HepG2 (cell line): ENCODE results near the gene CCDC87. TPM values are rescaled to one million over a fixed set of nuclear protein-coding genes. Genes with fewer than 3 reads are reported as not detected.
A peak's percentile ranks its signal among the peaks of the same experiment; 100 is the strongest.

Source experiments
- HHEX ChIP-seq: IDR thresholded peaks from 2 replicates; pipeline ENCODE4 v1.6.1; 2016; ENCODE audit warnings: control low read depth
- KAT2B ChIP-seq: fragments of 150-350 bp; IDR thresholded peaks from 2 replicates; pipeline ENCODE4 v1.6.1; 2014; ENCODE audit warnings: low read depth, low read length, borderline replicate concordance
- KLF15 ChIP-seq: sonication (generic); formaldehyde crosslinking; IDR thresholded peaks from 2 replicates; pipeline ENCODE4 v1.8.1; 2023; ENCODE audit warnings: borderline replicate concordance, mild to moderate bottlenecking, inconsistent platforms, missing genetic modification reagents, mixed read lengths
- MED1 ChIP-seq: sonication (generic); formaldehyde crosslinking; IDR thresholded peaks from 2 replicates; pipeline ENCODE4 v1.4.0; 2020; ENCODE audit warnings: missing genetic modification reagents
- MXI1 ChIP-seq: IDR thresholded peaks from 3 replicates; pipeline ENCODE4 v1.6.1; 2012; ENCODE audit warnings: low read depth, low read length, inconsistent platforms, borderline replicate concordance
- NCOA1 ChIP-seq: sonication (generic); formaldehyde crosslinking; IDR thresholded peaks from 2 replicates; pipeline ENCODE4 v1.9.0; 2021; ENCODE audit warnings: missing genetic modification reagents
- NR3C1 ChIP-seq: sonication (generic); formaldehyde crosslinking; IDR thresholded peaks from 2 replicates; pipeline ENCODE4 v1.4.0; 2020; ENCODE audit warnings: missing genetic modification reagents
- PCBP2 ChIP-seq: fragments of 200-400 bp; formaldehyde crosslinking; optimal IDR thresholded peaks from 2 replicates; pipeline ENCODE3; 2018; ENCODE audit warnings: low read length, low read depth; ENCODE audit not compliant: poor library complexity, severe bottlenecking
- SIN3B ChIP-seq: fragments of 150-350 bp; IDR thresholded peaks from 2 replicates; pipeline ENCODE4 v1.6.1; 2014; ENCODE audit warnings: low read length
- SMAD3 ChIP-seq: sonication (generic); formaldehyde crosslinking; IDR thresholded peaks from 2 replicates; pipeline ENCODE4 v1.4.0; 2020; ENCODE audit warnings: missing genetic modification reagents
- SMYD3 ChIP-seq: sonication (generic); formaldehyde crosslinking; IDR thresholded peaks from 2 replicates; pipeline ENCODE4 v1.8.1; 2023; ENCODE audit warnings: mild to moderate bottlenecking, missing genetic modification reagents
- SRF ChIP-seq: IDR thresholded peaks from 2 replicates; pipeline ENCODE4 v1.6.1; 2011; ENCODE audit warnings: mild to moderate bottlenecking, low read depth, low read length, moderate library complexity
- STAT6 ChIP-seq: sonication (generic); formaldehyde crosslinking; IDR thresholded peaks from 2 replicates; pipeline ENCODE4 v1.4.0; 2020; ENCODE audit warnings: missing genetic modification reagents, mild to moderate bottlenecking, borderline replicate concordance
- SYNCRIP ChIP-seq: fragments of 200-400 bp; formaldehyde crosslinking; IDR thresholded peaks from 2 replicates; pipeline ENCODE4 v1.6.1; 2018; ENCODE audit warnings: mild to moderate bottlenecking, low read depth, low read length; ENCODE audit not compliant: insufficient read depth
- TEAD2 ChIP-seq: sonication (generic); formaldehyde crosslinking; IDR thresholded peaks from 2 replicates; pipeline ENCODE4 v1.9.0; 2021; ENCODE audit warnings: missing genetic modification reagents
- UBTF ChIP-seq: sonication (generic); formaldehyde crosslinking; IDR thresholded peaks from 2 replicates; pipeline ENCODE4 v1.4.0; 2020; ENCODE audit warnings: mild to moderate bottlenecking, missing genetic modification reagents
- ZBTB39 ChIP-seq: sonication (generic); formaldehyde crosslinking; IDR thresholded peaks from 2 replicates; pipeline ENCODE4 v1.5.0; 2020; ENCODE audit warnings: missing genetic modification reagents
- ZNF282 ChIP-seq: fragments of 450-650 bp; IDR thresholded peaks from 2 replicates; pipeline ENCODE4 v1.6.1; 2018; ENCODE audit not compliant: partially characterized antibody
- ZNF326 ChIP-seq: sonication (generic); formaldehyde crosslinking; IDR thresholded peaks from 2 replicates; pipeline ENCODE4 v1.4.0; 2020; ENCODE audit warnings: missing genetic modification reagents, borderline replicate concordance
- ZNF616 ChIP-seq: sonication (generic); formaldehyde crosslinking; IDR thresholded peaks from 2 replicates; pipeline ENCODE4 v1.5.0; 2020; ENCODE audit warnings: low read depth, mild to moderate bottlenecking, missing genetic modification reagents
- ZSCAN21 ChIP-seq: sonication (generic); formaldehyde crosslinking; IDR thresholded peaks from 2 replicates; pipeline ENCODE4 v1.8.0; 2022; ENCODE audit warnings: mild to moderate bottlenecking, missing genetic modification reagents, moderate library complexity, borderline replicate concordance
- ZUFSP ChIP-seq: sonication (generic); formaldehyde crosslinking; IDR thresholded peaks from 2 replicates; pipeline ENCODE4 v1.9.0; 2021; ENCODE audit warnings: missing genetic modification reagents, mild to moderate bottlenecking, borderline replicate concordance
- polyA plus RNA-seq, 8 experiments: library from polyadenylated mRNA; depleted of rRNA in 3 of 8; stranded (reverse) in 7 of 8; unstranded in 1 of 8; fragments of >200 nt; fragmentation: Illumina TruSeq in 4 of 8; extraction: Trizol in 4 of 8; gene quantifications; 2 replicates each; pipeline versions ENCODE4 v1.2.1 to v1.2.3, GENCODE V29; 2011 to 2016; ENCODE audit warnings: low read depth in 4 of 8, missing spikeins in 1 of 8, mixed read lengths in 1 of 8; ENCODE audit not compliant: insufficient read depth in 1 of 8
- total RNA-seq, 5 experiments: library from RNA; depleted of rRNA; stranded (reverse); fragments of >200 nt; fragmentation: Illumina TruSeq; extraction: Trizol; gene quantifications; 2 replicates each; pipeline ENCODE4 v1.2.3, GENCODE V29; 2016; ENCODE audit warnings: low read depth in 1 of 5

The CCDC87 gene
- total and polyA plus RNA-seq, 2 of the 13 experiments (the other 11 are each of a cell fraction or from before 2014, with no cell fraction given): 0.05 to 0.42 TPM

- TF ChIP-seq ZUFSP (CRISPR knock-in tag): no peak
- no peak for TF ChIP-seq NR3C1
- TF ChIP-seq ZSCAN21: no peak
- TF ChIP-seq KAT2B: no peak
- peak; percentile 44; the same call in 1 of the 2 replicates for TF ChIP-seq MED1
- no peak for TF ChIP-seq KLF15 (CRISPR knock-in tag)
- no peak for TF ChIP-seq ZNF326 (CRISPR knock-in tag)
- no peak for TF ChIP-seq SMYD3 (CRISPR knock-in tag)
- TF ChIP-seq TEAD2 (CRISPR knock-in tag): no peak
- TF ChIP-seq SIN3B: no peak
- no peak for TF ChIP-seq SYNCRIP
- no peak for TF ChIP-seq ZNF282
- no peak for TF ChIP-seq PCBP2
- peak; percentile 71; the same call in 1 of the 3 replicates for TF ChIP-seq MXI1
- no peak for TF ChIP-seq ZBTB39 (CRISPR knock-in tag)
- 0 out of 2 replicates have a peak, but pooled peaks have one; percentile 13 for TF ChIP-seq SRF
- no peak for TF ChIP-seq ZNF616 (CRISPR knock-in tag)
- no peak for TF ChIP-seq SMAD3 (CRISPR knock-in tag)
- peak; percentile 51; the same call in 1 of the 2 replicates for TF ChIP-seq UBTF
- TF ChIP-seq STAT6 (CRISPR knock-in tag): no peak
- TF ChIP-seq NCOA1 (CRISPR knock-in tag): 0 out of 2 replicates have a peak, but pooled peaks have one; percentile 39
- no peak for TF ChIP-seq HHEX (CRISPR knock-in tag)
These were observed 47.0 kb downstream of the CCDC87 start, which contains the start of gene ZDHHC24 (continued) for GRCh38 chr11:66545701-66546367.
